ENCODE data around the gene FBL.

The FBL gene

GRCh38 chr19:39874404-39874803, 28.2 kb upstream of the FBL start:
- H3K27me3 ChIP-seq (ENCODE audit: insufficient read depth, low read depth), result no peaks in the 10 kb centered on the region
- no peaks in the 10 kb centered on the region for H3K4me1 ChIP-seq (ENCODE audit: low read depth, poor library complexity, severe bottlenecking)
- H3K27ac ChIP-seq, result no peak overlapping the region
- H3K9ac ChIP-seq, result no peak overlapping the region
- H3K36me3 ChIP-seq (ENCODE audit: insufficient read depth), result no peaks in the 10 kb centered on the region
- H2AFZ ChIP-seq (ENCODE audit: low read depth), result no peak overlapping the region
- no peak overlapping the region for H3K4me3 ChIP-seq (IDR thresholded peaks at IDR 0.05; ENCODE audit: insufficient read depth, low read depth, low read length)
- no peaks in the 10 kb centered on the region for H3K79me2 ChIP-seq (ENCODE audit: insufficient read depth, low read depth)
- H4K20me1 ChIP-seq (ENCODE audit: insufficient read depth), result no peaks in the 10 kb centered on the region
- H3K4me2 ChIP-seq, result no peak overlapping the region
- no peak for TF ChIP-seq CTCF (conservative IDR thresholded peaks at IDR 0.05; ENCODE audit: low read depth, low read length)

- H3K4me1 ChIP-seq (ENCODE audit: low read depth, poor library complexity, severe bottlenecking), result no peaks in the 10 kb centered on the region
- no peaks in the 10 kb centered on the region for H4K20me1 ChIP-seq (ENCODE audit: insufficient read depth)
- no peaks in the 10 kb centered on the region for H3K79me2 ChIP-seq (ENCODE audit: insufficient read depth, low read depth)
- H3K4me3 ChIP-seq (IDR thresholded peaks at IDR 0.05; ENCODE audit: insufficient read depth, low read depth, low read length), result no peak overlapping the region
- H3K27me3 ChIP-seq (ENCODE audit: insufficient read depth, low read depth), result no peaks in the 10 kb centered on the region
- no peak overlapping the region for H3K4me2 ChIP-seq
- H2AFZ ChIP-seq (ENCODE audit: low read depth), result no peak overlapping the region
- H3K9ac ChIP-seq, result no peak overlapping the region
- no peaks in the 10 kb centered on the region for H3K36me3 ChIP-seq (ENCODE audit: insufficient read depth)
- TF ChIP-seq CTCF (conservative IDR thresholded peaks at IDR 0.05; ENCODE audit: low read depth, low read length), result no peak
- no peak overlapping the region for H3K27ac ChIP-seq
Observed at GRCh38 chr19:39873385-39873784, 27.2 kb upstream of the FBL start.

- no peaks in the 10 kb centered on the region for H4K20me1 ChIP-seq (ENCODE audit: insufficient read depth)
- H3K4me3 ChIP-seq (IDR thresholded peaks at IDR 0.05; ENCODE audit: insufficient read depth, low read depth, low read length), result no peak overlapping the region
- no peak for TF ChIP-seq CTCF (conservative IDR thresholded peaks at IDR 0.05; ENCODE audit: low read depth, low read length)
- H3K36me3 ChIP-seq (ENCODE audit: insufficient read depth), result no peaks in the 10 kb centered on the region
- no peak overlapping the region for H2AFZ ChIP-seq (ENCODE audit: low read depth)
- H3K4me1 ChIP-seq (ENCODE audit: low read depth, poor library complexity, severe bottlenecking), result no peaks in the 10 kb centered on the region
- no peak overlapping the region for H3K9ac ChIP-seq
- H3K27ac ChIP-seq, result no peak overlapping the region
- H3K79me2 ChIP-seq (ENCODE audit: insufficient read depth, low read depth), result no peaks in the 10 kb centered on the region
- no peaks in the 10 kb centered on the region for H3K27me3 ChIP-seq (ENCODE audit: insufficient read depth, low read depth)
- H3K4me2 ChIP-seq, result no peak overlapping the region
Observed at GRCh38 chr19:39871886-39872866, 26.0 kb upstream of the FBL start.

GRCh38 chr19:39871362-39871761, 25.2 kb upstream of the FBL start:
- H3K9ac ChIP-seq, result no peak overlapping the region
- no peak overlapping the region for H3K4me2 ChIP-seq
- no peaks in the 10 kb centered on the region for H3K4me1 ChIP-seq (ENCODE audit: low read depth, poor library complexity, severe bottlenecking)
- H4K20me1 ChIP-seq (ENCODE audit: insufficient read depth), result no peaks in the 10 kb centered on the region
- no peaks in the 10 kb centered on the region for H3K36me3 ChIP-seq (ENCODE audit: insufficient read depth)
- H3K27me3 ChIP-seq (ENCODE audit: insufficient read depth, low read depth), result no peaks in the 10 kb centered on the region
- H3K4me3 ChIP-seq (IDR thresholded peaks at IDR 0.05; ENCODE audit: insufficient read depth, low read depth, low read length), result no peak overlapping the region
- no peak overlapping the region for H3K27ac ChIP-seq
- TF ChIP-seq CTCF (conservative IDR thresholded peaks at IDR 0.05; ENCODE audit: low read depth, low read length), result no peak
- no peaks in the 10 kb centered on the region for H3K79me2 ChIP-seq (ENCODE audit: insufficient read depth, low read depth)
- no peak overlapping the region for H2AFZ ChIP-seq (ENCODE audit: low read depth)
